ENCODE measurements around the gene GGA3. TPM values are rescaled to one million over a fixed set of nuclear protein-coding genes. Genes with fewer than 3 reads are reported as not detected.

Gene GGA3
- total and polyA plus RNA-seq, 10 of the 15 experiments (the other 5 are each of a cell fraction or from before 2014, with no cell fraction given) = 7.0 to 57.5 (median 34.0) TPM

DNA sequence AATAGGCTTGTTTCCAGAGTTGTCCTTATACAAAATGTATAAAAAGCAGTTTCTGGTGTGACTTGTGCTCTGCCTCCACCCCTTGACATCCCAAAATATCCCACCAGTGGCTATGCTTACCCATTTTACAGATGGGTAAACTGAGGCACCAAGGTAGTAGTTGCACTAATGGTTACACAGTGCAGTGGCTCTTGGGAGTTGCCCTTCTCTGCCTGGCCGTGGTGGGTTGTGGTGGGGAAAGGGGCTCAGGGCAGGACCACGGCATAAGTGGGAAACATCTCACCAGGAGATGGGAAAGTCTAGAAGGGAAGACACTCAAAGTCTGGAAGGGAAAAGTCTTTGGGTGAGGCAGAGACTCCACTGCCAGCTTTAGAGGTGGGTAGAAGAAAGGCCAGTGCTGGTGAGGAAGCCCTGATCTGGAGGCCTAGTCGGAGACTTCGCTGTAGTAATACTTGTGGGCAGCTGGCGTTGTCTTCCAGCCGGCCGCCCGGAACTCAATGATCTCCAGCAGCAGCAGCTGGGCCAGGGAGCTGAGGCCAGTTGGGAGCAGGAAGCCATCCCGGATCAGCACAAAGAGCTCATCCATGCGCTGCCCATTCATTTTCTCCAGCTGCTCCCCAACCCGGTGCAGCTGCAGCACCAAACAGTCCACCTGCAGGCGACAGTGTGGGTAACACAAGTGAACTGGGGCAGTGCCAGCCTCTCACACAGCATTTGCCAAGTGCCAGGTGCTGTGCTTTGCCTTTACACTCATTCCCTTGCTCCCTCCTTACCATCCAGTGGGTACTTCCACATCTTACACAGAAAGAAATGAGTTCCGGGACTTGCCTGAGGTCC is 5.1 kb upstream of the GGA3 start:
- no peak overlapping the region for H3K4me3 ChIP-seq
- no peak for ATAC-seq
- CTCF ChIA-PET = interaction anchor here (2.4 kb wide), 1 partner anchor 305 kb away, joined by 7 read pairs; no protein-coding TSS in a partner anchor
- 84% methylated on average over 13 of the region's 13 CpGs for WGBS (ENCODE audit: insufficient coverage, insufficient replicate concordance, low lambda C conversion rate, missing lambda C conversion rate)
- intact Hi-C loops (cut with micrococcal nuclease; ENCODE audit: unreplicated experiment) (loop anchor here (10.0 kb wide), 1 partner anchor 248 kb away; the partner anchor contains the start of genes CASKIN2 and TSEN54), in situ Hi-C loops (cut with MboI) (no loop called here)
- H3K36me3 ChIP-seq (ENCODE audit: control insufficient read depth in 2 of 2, insufficient read depth in 2 of 2, low read length in 1 of 2) = peaks cover 12 to 14% of the 10 kb centered on the region in 2 experiments
- SMC1A ChIA-PET (ENCODE audit: uncharacterized antibody, unreplicated experiment) = no interaction called here
- no peak for DNase-seq (ENCODE audit: low read depth, low spot score)
- H3K27me3 ChIP-seq (replicated peaks in 1 of 2; ENCODE audit: control insufficient read depth in 2 of 2, insufficient read depth in 2 of 2, low read length in 1 of 2) = no peaks in the 10 kb centered on the region
- no peak overlapping the region for H3K9ac ChIP-seq (ENCODE audit: control insufficient read depth, insufficient read depth, low read length)
- no peak overlapping the region for H3K27ac ChIP-seq (ENCODE audit: control insufficient read depth, insufficient read depth)
- H3K9me3 ChIP-seq (replicated peaks; ENCODE audit: control insufficient read depth, insufficient read depth, low read length) = no peaks in the 10 kb centered on the region
- POLR2A ChIA-PET = no interaction called here
- no TSS peak for BruUV-seq (replicated peaks)
- no peaks in the 10 kb centered on the region for H4K20me1 ChIP-seq (ENCODE audit: control insufficient read depth, insufficient read depth)
- H2AFZ ChIP-seq (ENCODE audit: control insufficient read depth, low read depth, low read length) = no peak overlapping the region
- H3K4me1 ChIP-seq (ENCODE audit: control insufficient read depth, insufficient read depth, low read length) = peaks cover 10% of the 10 kb centered on the region
- RAD21 ChIA-PET (ENCODE audit: unreplicated experiment) = no interaction called here
- peaks cover 39% of the 10 kb centered on the region for H3K79me2 ChIP-seq (ENCODE audit: control insufficient read depth, insufficient read depth, low read length)
- no peak for FAIRE-seq
- no peak overlapping the region for H3K4me2 ChIP-seq (ENCODE audit: control insufficient read depth, insufficient read depth)
- TF ChIP-seq, protein P1, sequence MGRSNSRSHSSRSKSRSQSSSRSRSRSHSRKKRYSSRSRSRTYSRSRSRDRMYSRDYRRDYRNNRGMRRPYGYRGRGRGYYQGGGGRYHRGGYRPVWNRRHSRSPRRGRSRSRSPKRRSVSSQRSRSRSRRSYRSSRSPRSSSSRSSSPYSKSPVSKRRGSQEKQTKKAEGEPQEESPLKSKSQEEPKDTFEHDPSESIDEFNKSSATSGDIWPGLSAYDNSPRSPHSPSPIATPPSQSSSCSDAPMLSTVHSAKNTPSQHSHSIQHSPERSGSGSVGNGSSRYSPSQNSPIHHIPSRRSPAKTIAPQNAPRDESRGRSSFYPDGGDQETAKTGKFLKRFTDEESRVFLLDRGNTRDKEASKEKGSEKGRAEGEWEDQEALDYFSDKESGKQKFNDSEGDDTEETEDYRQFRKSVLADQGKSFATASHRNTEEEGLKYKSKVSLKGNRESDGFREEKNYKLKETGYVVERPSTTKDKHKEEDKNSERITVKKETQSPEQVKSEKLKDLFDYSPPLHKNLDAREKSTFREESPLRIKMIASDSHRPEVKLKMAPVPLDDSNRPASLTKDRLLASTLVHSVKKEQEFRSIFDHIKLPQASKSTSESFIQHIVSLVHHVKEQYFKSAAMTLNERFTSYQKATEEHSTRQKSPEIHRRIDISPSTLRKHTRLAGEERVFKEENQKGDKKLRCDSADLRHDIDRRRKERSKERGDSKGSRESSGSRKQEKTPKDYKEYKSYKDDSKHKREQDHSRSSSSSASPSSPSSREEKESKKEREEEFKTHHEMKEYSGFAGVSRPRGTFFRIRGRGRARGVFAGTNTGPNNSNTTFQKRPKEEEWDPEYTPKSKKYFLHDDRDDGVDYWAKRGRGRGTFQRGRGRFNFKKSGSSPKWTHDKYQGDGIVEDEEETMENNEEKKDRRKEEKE (IDR thresholded peaks at IDR 0.05) = no peak
- TF ChIP-seq PAX8 (IDR thresholded peaks at IDR 0.05) = no peak
- TF ChIP-seq, protein P2, sequence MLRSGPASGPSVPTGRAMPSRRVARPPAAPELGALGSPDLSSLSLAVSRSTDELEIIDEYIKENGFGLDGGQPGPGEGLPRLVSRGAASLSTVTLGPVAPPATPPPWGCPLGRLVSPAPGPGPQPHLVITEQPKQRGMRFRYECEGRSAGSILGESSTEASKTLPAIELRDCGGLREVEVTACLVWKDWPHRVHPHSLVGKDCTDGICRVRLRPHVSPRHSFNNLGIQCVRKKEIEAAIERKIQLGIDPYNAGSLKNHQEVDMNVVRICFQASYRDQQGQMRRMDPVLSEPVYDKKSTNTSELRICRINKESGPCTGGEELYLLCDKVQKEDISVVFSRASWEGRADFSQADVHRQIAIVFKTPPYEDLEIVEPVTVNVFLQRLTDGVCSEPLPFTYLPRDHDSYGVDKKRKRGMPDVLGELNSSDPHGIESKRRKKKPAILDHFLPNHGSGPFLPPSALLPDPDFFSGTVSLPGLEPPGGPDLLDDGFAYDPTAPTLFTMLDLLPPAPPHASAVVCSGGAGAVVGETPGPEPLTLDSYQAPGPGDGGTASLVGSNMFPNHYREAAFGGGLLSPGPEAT (IDR thresholded peaks at IDR 0.05; ENCODE audit: low read depth) = no peak
- no peak for TF ChIP-seq CEBPZ (IDR thresholded peaks at IDR 0.05; ENCODE audit: low read depth, low read length)
- TF ChIP-seq POLR2AphosphoS5 (IDR thresholded peaks at IDR 0.05; ENCODE audit: low read length) = peak; percentile 25; the same call in 1 of the 2 replicates
- TF ChIP-seq MEF2A (IDR thresholded peaks at IDR 0.05; ENCODE audit: insufficient read depth, low read depth, low read length) = no peak
- TF ChIP-seq CUX1 (IDR thresholded peaks at IDR 0.05; ENCODE audit: insufficient replicate concordance, low read depth, low read length) = no peak
- peak; percentile 10; the same call in 1 of the 2 replicates for TF ChIP-seq POLR2A (IDR thresholded peaks at IDR 0.05; ENCODE audit: low read depth, low read length)
- TF ChIP-seq BACH1 (IDR thresholded peaks at IDR 0.05; ENCODE audit: borderline replicate concordance) = no peak

Data from GM12878 (cell line).